Hepatocyte (in vitro differentiated cells): ENCODE measurements around the gene GNAL.

Experiments used
- CTCF ChIP-seq: fragments of 200-600 bp; sonication (generic); IDR thresholded peaks from 2 replicates; pipeline ENCODE4 v1.5.1; 2016; ENCODE audit warnings: antibody characterized with exemption, mild to moderate bottlenecking; ENCODE audit not compliant: poor library complexity
- EZH2 ChIP-seq: fragments of 200-600 bp; sonication (generic); IDR thresholded peaks from 2 replicates; pipeline ENCODE4 v1.6.1; 2016; ENCODE audit warnings: antibody characterized with exemption, mild to moderate bottlenecking, borderline replicate concordance
- EZH2phosphoT487 ChIP-seq: fragments of 200-600 bp; sonication (generic); IDR thresholded peaks from one replicate; pipeline ENCODE4 v1.6.1; 2018; ENCODE audit warnings: antibody characterized with exemption, mild to moderate bottlenecking, low read depth, moderate library complexity; ENCODE audit not compliant: unreplicated experiment, severe bottlenecking

GRCh38 chr18:11902522-11903292, 213.6 kb downstream of the GNAL start:
- TF ChIP-seq CTCF (no peak), EZH2 (no peak), EZH2phosphoT487 (no peak)
